ENCODE measurements around the gene UCN3.

GRCh38 chr10:5334196-5334880 is 30.4 kb upstream of the UCN3 start:
- no peak for TF ChIP-seq CTCF (IDR thresholded peaks at IDR 0.05)
- no peak for TF ChIP-seq POLR2AphosphoS5 (IDR thresholded peaks at IDR 0.05; ENCODE audit: low read depth, low read length)
- TF ChIP-seq RAD21 (IDR thresholded peaks at IDR 0.05; ENCODE audit: low read length) = no peak
- TF ChIP-seq USF1 (IDR thresholded peaks at IDR 0.05; ENCODE audit: borderline replicate concordance, low read depth) = no peak
- TF ChIP-seq REST (IDR thresholded peaks at IDR 0.05; ENCODE audit: low read depth, low read length) = no peak
- TF ChIP-seq SMC3 (IDR thresholded peaks at IDR 0.05; ENCODE audit: low read depth, low read length) = no peak
- no peak for TF ChIP-seq GABPA (IDR thresholded peaks at IDR 0.05; ENCODE audit: low read depth)
- TF ChIP-seq EP300 (IDR thresholded peaks at IDR 0.05; ENCODE audit: borderline replicate concordance in 1 of 2, low read depth in 1 of 2, low read length in 1 of 2) = no peak
- TF ChIP-seq TAF1 (IDR thresholded peaks at IDR 0.05; ENCODE audit: borderline replicate concordance, low read depth, low read length) = no peak
- TF ChIP-seq MXI1 (IDR thresholded peaks at IDR 0.05; ENCODE audit: low read depth, low read length) = no peak
- no peak for TF ChIP-seq TEAD4 (IDR thresholded peaks at IDR 0.05; ENCODE audit: borderline replicate concordance, insufficient read depth)

All from SK-N-SH (cell line).